Memory B cell (primary cell): Measurements from ENCODE around the gene CLMN.
A peak's percentile ranks its signal among the peaks of the same experiment; 100 is the strongest.

ENCODE experiments used
- ATAC-seq: fragments of 150-1000 bp; cut with Tn5 transposase; 2 replicates; pipeline ENCODE4 v1.10.0; 2021; ENCODE audit warnings: low read depth, mild to moderate bottlenecking, moderate library complexity
- DNase-seq, 2 donors: peaks; one replicate each; pipeline ENCODE4 v3.0.0; 2022; ENCODE audit warnings: low spot score in 2 of 2
- H3K27ac Mint-ChIP-seq: one replicate; pipeline ENCODE4 v1.8.0; 2022; ENCODE audit warnings: mild to moderate bottlenecking, moderate library complexity, mixed read lengths
- H3K27me3 Mint-ChIP-seq: one replicate; pipeline ENCODE4 v1.8.0; 2022; ENCODE audit warnings: mixed read lengths
- H3K36me3 Mint-ChIP-seq: one replicate; pipeline ENCODE4 v1.8.0; 2022; ENCODE audit warnings: mild to moderate bottlenecking, mixed read lengths
- H3K4me1 Mint-ChIP-seq: one replicate; pipeline ENCODE4 v1.8.0; 2022; ENCODE audit warnings: mixed read lengths
- H3K4me3 Mint-ChIP-seq: one replicate; pipeline ENCODE4 v1.8.0; 2022; ENCODE audit warnings: mild to moderate bottlenecking, moderate library complexity, mixed read lengths
- H3K9me3 Mint-ChIP-seq: one replicate; pipeline ENCODE4 v1.8.0; 2022; ENCODE audit warnings: mixed read lengths

The CLMN gene

GRCh38 chr14:95156161-95157047, 163.3 kb downstream of the CLMN start:
- Mint-ChIP-seq H3K27me3 (no peaks in the 10 kb centered on the region), H3K4me1 (peaks cover 38% of the 10 kb centered on the region), H3K9me3 (no peaks in the 10 kb centered on the region), H3K27ac (peak overlapping the region; percentile 76), H3K36me3 (peaks cover 4% of the 10 kb centered on the region), H3K4me3 (peak overlapping the region; percentile 82)
- peak; percentile 28 to 60 for DNase-seq
- peak; percentile 7 for ATAC-seq

- ATAC-seq = no peak
- H3K4me3 Mint-ChIP-seq = peak overlapping the region; percentile 80
- H3K27ac Mint-ChIP-seq = peak overlapping the region; percentile 90
- no peaks in the 10 kb centered on the region for H3K27me3 Mint-ChIP-seq
- DNase-seq = no peak
- peaks cover 44% of the 10 kb centered on the region for H3K4me1 Mint-ChIP-seq
- H3K36me3 Mint-ChIP-seq = peaks cover 4% of the 10 kb centered on the region
- H3K9me3 Mint-ChIP-seq = no peaks in the 10 kb centered on the region
These were observed 164.7 kb downstream of the CLMN start for GRCh38 chr14:95155045-95155444.

GRCh38 chr14:95153866-95154265, 165.8 kb downstream of the CLMN start:
- Mint-ChIP-seq H3K9me3 (no peaks in the 10 kb centered on the region), H3K4me1 (peaks cover 50% of the 10 kb centered on the region), H3K4me3 (no peak overlapping the region), H3K27ac (no peak overlapping the region), H3K27me3 (no peaks in the 10 kb centered on the region), H3K36me3 (peaks cover 4% of the 10 kb centered on the region)
- DNase-seq (no peak), ATAC-seq (no peak)

- Mint-ChIP-seq H3K27ac (no peak overlapping the region), H3K27me3 (no peaks in the 10 kb centered on the region), H3K4me1 (peaks cover 62% of the 10 kb centered on the region), H3K9me3 (peaks cover 2% of the 10 kb centered on the region), H3K36me3 (peaks cover 8% of the 10 kb centered on the region), H3K4me3 (no peak overlapping the region)
- ATAC-seq (no peak), DNase-seq (no peak)
These were observed 168.1 kb downstream of the CLMN start for GRCh38 chr14:95151561-95151960.

GRCh38 chr14:95150910-95151309, 168.8 kb downstream of the CLMN start:
- Mint-ChIP-seq H3K4me1 (peaks cover 57% of the 10 kb centered on the region), H3K27ac (no peak overlapping the region), H3K9me3 (peaks cover 6% of the 10 kb centered on the region), H3K27me3 (no peaks in the 10 kb centered on the region), H3K4me3 (no peak overlapping the region), H3K36me3 (peaks cover 13% of the 10 kb centered on the region)
- no peak for DNase-seq
- no peak for ATAC-seq

- DNase-seq (no peak), ATAC-seq (no peak)
- Mint-ChIP-seq H3K36me3 (peaks cover 21% of the 10 kb centered on the region), H3K4me3 (no peak overlapping the region), H3K9me3 (peaks cover 13% of the 10 kb centered on the region), H3K27ac (no peak overlapping the region), H3K4me1 (peaks cover 54% of the 10 kb centered on the region), H3K27me3 (no peaks in the 10 kb centered on the region)
These were observed 170.3 kb downstream of the CLMN start for GRCh38 chr14:95149441-95149840.

GRCh38 chr14:95147597-95147996, 172.1 kb downstream of the CLMN start:
- peak overlapping the region; percentile 45 for H3K27ac Mint-ChIP-seq
- peaks cover 21% of the 10 kb centered on the region for H3K36me3 Mint-ChIP-seq
- peaks cover 47% of the 10 kb centered on the region for H3K4me1 Mint-ChIP-seq

GRCh38 chr14:95146079-95146771, 173.5 kb downstream of the CLMN start:
- H3K36me3 Mint-ChIP-seq = peaks cover 17% of the 10 kb centered on the region
- DNase-seq = no peak
- peak overlapping the region; percentile 36 for H3K27ac Mint-ChIP-seq
- H3K9me3 Mint-ChIP-seq = peaks cover 13% of the 10 kb centered on the region
- H3K4me3 Mint-ChIP-seq = no peak overlapping the region
- no peak for ATAC-seq
- no peaks in the 10 kb centered on the region for H3K27me3 Mint-ChIP-seq
- H3K4me1 Mint-ChIP-seq = peaks cover 42% of the 10 kb centered on the region

More at GRCh38 chr14:95147597-95147996, 172.1 kb downstream of the CLMN start:
- H3K4me3 Mint-ChIP-seq = no peak overlapping the region
- DNase-seq (no peak), ATAC-seq (no peak)
- H3K27me3 Mint-ChIP-seq = no peaks in the 10 kb centered on the region
- H3K9me3 Mint-ChIP-seq = peaks cover 13% of the 10 kb centered on the region

- Mint-ChIP-seq H3K36me3 (peaks cover 17% of the 10 kb centered on the region), H3K4me3 (no peak overlapping the region), H3K27ac (peak overlapping the region; percentile 73), H3K4me1 (peaks cover 43% of the 10 kb centered on the region), H3K27me3 (no peaks in the 10 kb centered on the region), H3K9me3 (peaks cover 13% of the 10 kb centered on the region)
- ATAC-seq = no peak
- no peak for DNase-seq
These were observed 174.9 kb downstream of the CLMN start for GRCh38 chr14:95144849-95145248.

- Mint-ChIP-seq H3K4me1 (peaks cover 43% of the 10 kb centered on the region), H3K27me3 (no peaks in the 10 kb centered on the region), H3K4me3 (no peak overlapping the region), H3K27ac (no peak overlapping the region), H3K36me3 (peaks cover 17% of the 10 kb centered on the region), H3K9me3 (peaks cover 13% of the 10 kb centered on the region)
- DNase-seq = no peak
- peak; percentile 65 for ATAC-seq
These were observed 175.7 kb downstream of the CLMN start for GRCh38 chr14:95143808-95144620.

GRCh38 chr14:95142208-95142607, 177.5 kb downstream of the CLMN start:
- Mint-ChIP-seq H3K9me3 (peaks cover 13% of the 10 kb centered on the region), H3K36me3 (peaks cover 16% of the 10 kb centered on the region), H3K4me3 (no peak overlapping the region), H3K27ac (no peak overlapping the region), H3K27me3 (no peaks in the 10 kb centered on the region), H3K4me1 (peaks cover 32% of the 10 kb centered on the region)
- ATAC-seq = no peak
- no peak for DNase-seq

- peaks cover 35% of the 10 kb centered on the region for H3K4me1 Mint-ChIP-seq
- no peaks in the 10 kb centered on the region for H3K27me3 Mint-ChIP-seq
- no peak overlapping the region for H3K27ac Mint-ChIP-seq
- H3K36me3 Mint-ChIP-seq = peaks cover 18% of the 10 kb centered on the region
- no peak overlapping the region for H3K4me3 Mint-ChIP-seq
- ATAC-seq (no peak), DNase-seq (no peak)
- H3K9me3 Mint-ChIP-seq = peaks cover 14% of the 10 kb centered on the region
These were observed 178.0 kb downstream of the CLMN start for GRCh38 chr14:95141684-95142083.

- Mint-ChIP-seq H3K27me3 (no peaks in the 10 kb centered on the region), H3K9me3 (peaks cover 7% of the 10 kb centered on the region), H3K4me1 (peaks cover 38% of the 10 kb centered on the region), H3K27ac (peak overlapping the region; percentile 89), H3K4me3 (peak overlapping the region; percentile 63), H3K36me3 (peaks cover 13% of the 10 kb centered on the region)
- ATAC-seq (no peak), DNase-seq (no peak)
These were observed 179.4 kb downstream of the CLMN start for GRCh38 chr14:95140060-95140858.
